ENCODE measurements around the gene OLFML2A.

The OLFML2A gene

GRCh38 chr9:124854822-124855221 lies 77.9 kb downstream of the OLFML2A start:
- Histone ChIP-seq H3K9me3 (ENCODE audit: control extremely low read depth in 1 of 5, control insufficient read depth in 4 of 5, insufficient read depth in 2 of 5, low read depth in 1 of 5, low read length in 4 of 5) (no peaks in the 10 kb centered on the region), H3K27me3 (replicated peaks in 2 of 5; ENCODE audit: control insufficient read depth in 4 of 5, insufficient read depth in 5 of 5, low read length in 4 of 5) (no peaks in the 10 kb centered on the region), H3K4me3 (ENCODE audit: control insufficient read depth in 1 of 7, extremely low read depth in 1 of 7, insufficient read depth in 4 of 7, low read depth in 2 of 7, low read length in 6 of 7) (no peak overlapping the region), H3K27ac (ENCODE audit: insufficient read depth in 1 of 2, low read depth in 1 of 2, low read length in 2 of 2, poor library complexity in 1 of 2, severe bottlenecking in 2 of 2) (no peak overlapping the region), H3K4me1 (ENCODE audit: control extremely low read depth in 1 of 4, control insufficient read depth in 4 of 4, insufficient read depth in 4 of 4, low read length in 3 of 4) (peaks cover 0 to 31% (median 24%) of the 10 kb centered on the region in 4 experiments), H3K36me3 (ENCODE audit: control insufficient read depth in 4 of 4, insufficient read depth in 4 of 4, low read length in 3 of 4) (peaks cover 10 to 38% (median 29%) of the 10 kb centered on the region in 4 experiments)
- ChIA-PET CTCF (interaction anchor here (1.0 to 21.5 kb wide), 8 partner anchors 11 to 303 kb away, joined by 3 to 547 read pairs (median 14); partner anchors contain the start of genes NR6A1 and OLFML2A), POLR2A (no interaction called here)
- WGBS (ENCODE audit: insufficient coverage) = 93% methylated on average over 5 of the region's 7 CpGs
- no peak for DNase-seq

- Histone ChIP-seq H3K27me3 (replicated peaks in 2 of 5; ENCODE audit: control insufficient read depth in 4 of 5, insufficient read depth in 5 of 5, low read length in 4 of 5) (no peaks in the 10 kb centered on the region), H3K4me1 (ENCODE audit: control extremely low read depth in 1 of 4, control insufficient read depth in 4 of 4, insufficient read depth in 4 of 4, low read length in 3 of 4) (peaks cover 5 to 38% (median 31%) of the 10 kb centered on the region in 4 experiments), H3K27ac (ENCODE audit: insufficient read depth in 1 of 2, low read depth in 1 of 2, low read length in 2 of 2, poor library complexity in 1 of 2, severe bottlenecking in 2 of 2) (no peak overlapping the region), H3K36me3 (ENCODE audit: control insufficient read depth in 4 of 4, insufficient read depth in 4 of 4, low read length in 3 of 4) (peaks cover 15 to 45% (median 37%) of the 10 kb centered on the region in 4 experiments), H3K4me3 (ENCODE audit: control insufficient read depth in 1 of 7, extremely low read depth in 1 of 7, insufficient read depth in 4 of 7, low read depth in 2 of 7, low read length in 6 of 7) (no peak overlapping the region), H3K9me3 (ENCODE audit: control extremely low read depth in 1 of 5, control insufficient read depth in 4 of 5, insufficient read depth in 2 of 5, low read depth in 1 of 5, low read length in 4 of 5) (no peaks in the 10 kb centered on the region)
- CTCF ChIA-PET = interaction anchor here (0.7 to 21.5 kb wide), 8 partner anchors 9 to 81 kb away, joined by 3 to 547 read pairs (median 10); partner anchors contain the start of genes NR6A1 and OLFML2A
- no peak for DNase-seq
- 95% methylated on average over 11 of the region's 18 CpGs for WGBS (ENCODE audit: insufficient coverage)
- POLR2A ChIA-PET = no interaction called here
Observed at GRCh38 chr9:124855566-124855943, 78.6 kb downstream of the OLFML2A start.

GRCh38 chr9:124855944-124856765 lies 79.2 kb downstream of the OLFML2A start:
- ChIA-PET CTCF (interaction anchor here (0.5 to 21.5 kb wide), 12 partner anchors 9 to 304 kb away, joined by 3 to 547 read pairs (median 4); partner anchors contain the start of genes NR6A1 and OLFML2A), POLR2A (no interaction called here)
- WGBS (ENCODE audit: insufficient coverage) = 83% methylated on average over 14 of the region's 16 CpGs
- peak in 1 of 3 donors; percentile 36 for DNase-seq
- Histone ChIP-seq H3K4me1 (ENCODE audit: control extremely low read depth in 1 of 4, control insufficient read depth in 4 of 4, insufficient read depth in 4 of 4, low read length in 3 of 4) (peaks cover 11 to 38% (median 32%) of the 10 kb centered on the region in 4 experiments), H3K27me3 (replicated peaks in 2 of 5; ENCODE audit: control insufficient read depth in 4 of 5, insufficient read depth in 5 of 5, low read length in 4 of 5) (no peaks in the 10 kb centered on the region), H3K9me3 (ENCODE audit: control extremely low read depth in 1 of 5, control insufficient read depth in 4 of 5, insufficient read depth in 2 of 5, low read depth in 1 of 5, low read length in 4 of 5) (no peaks in the 10 kb centered on the region), H3K27ac (ENCODE audit: insufficient read depth in 1 of 2, low read depth in 1 of 2, low read length in 2 of 2, poor library complexity in 1 of 2, severe bottlenecking in 2 of 2) (peak overlapping the region in 1 of 2 experiments; percentile 14), H3K36me3 (ENCODE audit: control insufficient read depth in 4 of 4, insufficient read depth in 4 of 4, low read length in 3 of 4) (peaks cover 15 to 49% (median 40%) of the 10 kb centered on the region in 4 experiments), H3K4me3 (ENCODE audit: control insufficient read depth in 1 of 7, extremely low read depth in 1 of 7, insufficient read depth in 4 of 7, low read depth in 2 of 7, low read length in 6 of 7) (no peak overlapping the region)

- H3K36me3 ChIP-seq (ENCODE audit: control insufficient read depth in 4 of 4, insufficient read depth in 4 of 4, low read length in 3 of 4) = peaks cover 15 to 49% (median 41%) of the 10 kb centered on the region in 4 experiments
- no peaks in the 10 kb centered on the region for H3K27me3 ChIP-seq (replicated peaks in 2 of 5; ENCODE audit: control insufficient read depth in 4 of 5, insufficient read depth in 5 of 5, low read length in 4 of 5)
- peaks cover 11 to 36% (median 32%) of the 10 kb centered on the region in 4 experiments for H3K4me1 ChIP-seq (ENCODE audit: control extremely low read depth in 1 of 4, control insufficient read depth in 4 of 4, insufficient read depth in 4 of 4, low read length in 3 of 4)
- DNase-seq = no peak
- H3K4me3 ChIP-seq (ENCODE audit: control insufficient read depth in 1 of 7, extremely low read depth in 1 of 7, insufficient read depth in 4 of 7, low read depth in 2 of 7, low read length in 6 of 7) = no peak overlapping the region
- POLR2A ChIA-PET = no interaction called here
- WGBS (ENCODE audit: insufficient coverage) = 95% methylated on average over 18 of the region's 24 CpGs
- H3K27ac ChIP-seq (ENCODE audit: insufficient read depth in 1 of 2, low read depth in 1 of 2, low read length in 2 of 2, poor library complexity in 1 of 2, severe bottlenecking in 2 of 2) = peak overlapping the region in 1 of 2 experiments; percentile 39
- no peaks in the 10 kb centered on the region for H3K9me3 ChIP-seq (ENCODE audit: control extremely low read depth in 1 of 5, control insufficient read depth in 4 of 5, insufficient read depth in 2 of 5, low read depth in 1 of 5, low read length in 4 of 5)
- CTCF ChIA-PET = interaction anchor here (0.7 to 21.5 kb wide), 8 partner anchors 8 to 83 kb away, joined by 3 to 547 read pairs (median 10); partner anchors contain the start of genes NR6A1 and OLFML2A
Observed at GRCh38 chr9:124857533-124858162, 80.7 kb downstream of the OLFML2A start.

GRCh38 chr9:124858330-124859046 lies 81.6 kb downstream of the OLFML2A start:
- WGBS (ENCODE audit: insufficient coverage) = 96% methylated on average over 9 of the region's 9 CpGs
- no peaks in the 10 kb centered on the region for H3K27me3 ChIP-seq (replicated peaks in 2 of 5; ENCODE audit: control insufficient read depth in 4 of 5, insufficient read depth in 5 of 5, low read length in 4 of 5)
- ChIA-PET POLR2A (no interaction called here), CTCF (interaction anchor here (0.7 to 21.5 kb wide), 8 partner anchors 9 to 84 kb away, joined by 3 to 547 read pairs (median 10); partner anchors contain the start of genes NR6A1 and OLFML2A)
- H3K27ac ChIP-seq (ENCODE audit: insufficient read depth in 1 of 2, low read depth in 1 of 2, low read length in 2 of 2, poor library complexity in 1 of 2, severe bottlenecking in 2 of 2) = peak overlapping the region; percentile 33 to 96
- no peaks in the 10 kb centered on the region for H3K9me3 ChIP-seq (ENCODE audit: control extremely low read depth in 1 of 5, control insufficient read depth in 4 of 5, insufficient read depth in 2 of 5, low read depth in 1 of 5, low read length in 4 of 5)
- no peak overlapping the region for H3K4me3 ChIP-seq (ENCODE audit: control insufficient read depth in 1 of 7, extremely low read depth in 1 of 7, insufficient read depth in 4 of 7, low read depth in 2 of 7, low read length in 6 of 7)
- DNase-seq = no peak
- peaks cover 11 to 35% (median 27%) of the 10 kb centered on the region in 4 experiments for H3K4me1 ChIP-seq (ENCODE audit: control extremely low read depth in 1 of 4, control insufficient read depth in 4 of 4, insufficient read depth in 4 of 4, low read length in 3 of 4)
- peaks cover 15 to 49% (median 41%) of the 10 kb centered on the region in 4 experiments for H3K36me3 ChIP-seq (ENCODE audit: control insufficient read depth in 4 of 4, insufficient read depth in 4 of 4, low read length in 3 of 4)

- POLR2A ChIA-PET = interaction anchor here (0.6 kb wide), 1 partner anchor 89 kb away, joined by 4 read pairs; no protein-coding TSS in a partner anchor
- Histone ChIP-seq H3K4me1 (ENCODE audit: control extremely low read depth in 1 of 4, control insufficient read depth in 4 of 4, insufficient read depth in 4 of 4, low read length in 3 of 4) (peaks cover 11 to 35% (median 26%) of the 10 kb centered on the region in 4 experiments), H3K4me3 (ENCODE audit: control insufficient read depth in 1 of 7, extremely low read depth in 1 of 7, insufficient read depth in 4 of 7, low read depth in 2 of 7, low read length in 6 of 7) (peak overlapping the region in 6 of 7 experiments; percentile 81 to 94 (median 87)), H3K36me3 (ENCODE audit: control insufficient read depth in 4 of 4, insufficient read depth in 4 of 4, low read length in 3 of 4) (peaks cover 15 to 49% (median 41%) of the 10 kb centered on the region in 4 experiments), H3K9me3 (ENCODE audit: control extremely low read depth in 1 of 5, control insufficient read depth in 4 of 5, insufficient read depth in 2 of 5, low read depth in 1 of 5, low read length in 4 of 5) (no peaks in the 10 kb centered on the region), H3K27ac (ENCODE audit: insufficient read depth in 1 of 2, low read depth in 1 of 2, low read length in 2 of 2, poor library complexity in 1 of 2, severe bottlenecking in 2 of 2) (peak overlapping the region; percentile 91 to 96), H3K27me3 (replicated peaks in 2 of 5; ENCODE audit: control insufficient read depth in 4 of 5, insufficient read depth in 5 of 5, low read length in 4 of 5) (no peaks in the 10 kb centered on the region)
- no peak for DNase-seq
- WGBS (ENCODE audit: insufficient coverage) = 69% methylated on average over 5 of the region's 10 CpGs
- CTCF ChIA-PET = interaction anchor here (0.7 to 21.5 kb wide), 8 partner anchors 10 to 94 kb away, joined by 3 to 547 read pairs (median 4); partner anchors contain the start of genes NR6A1 and OLFML2A
Observed at GRCh38 chr9:124859803-124860581, 83.1 kb downstream of the OLFML2A start.
